T-cell (primary cell): Measurements from ENCODE around the gene MPO. TPM values are rescaled to one million over a fixed set of nuclear protein-coding genes. Genes with fewer than 3 reads are reported as not detected.
A peak's percentile ranks its signal among the peaks of the same experiment; 100 is the strongest.

Source experiments
- ATAC-seq, 4 experiments: fragments of 200-7000 bp in 3 of 4; fragments of 150-1000 bp in 1 of 4; cut with Tn5 transposase; replicated peaks in 1 of 4; 1 replicate in 3 of 4; 2 replicates in 1 of 4; pipeline ENCODE4 v1.10.0; 2021; ENCODE audit warnings: moderate library complexity in 3 of 4, mild to moderate bottlenecking in 2 of 4, moderate number of reproducible peaks in 1 of 4
- CTCF ChIA-PET, 2 donors: fragments of 300-600 bp; sonication (Branson Sonifier 250); formaldehyde crosslinking; loops; one replicate each; lab custom pipeline; 2022; ENCODE audit warnings: antibody characterized with exemption in 2 of 2; lab: Charles Lee
- POLR2A ChIA-PET, 2 donors: fragments of 300-600 bp; sonication (Branson Sonifier 250); formaldehyde crosslinking; loops; one replicate each; lab custom pipeline; 2022; ENCODE audit warnings: antibody characterized with exemption in 2 of 2; lab: Charles Lee
- DNase-seq, 35 experiments: peaks; one replicate each; pipeline versions ENCODE4 v3.0.0 to v3.0.0-alpha.2; 2013 to 2023
- H3K27ac ChIP-seq: one replicate; pipeline ENCODE4 v1.5.1; 2013; ENCODE audit warnings: low read length
- H3K27me3 ChIP-seq, 2 experiments: replicated peaks in 1 of 2; 1 replicate in 1 of 2; 2 replicates in 1 of 2; pipeline versions ENCODE4 v1.6.1 to v1.7.0; 2013; ENCODE audit warnings: low read length in 1 of 2, mixed read lengths in 1 of 2; ENCODE audit not compliant: control insufficient read depth in 2 of 2, insufficient read depth in 2 of 2; ENCODE audit errors: extremely low read depth in 1 of 2
- H3K36me3 ChIP-seq, 2 donors: 1 replicate in 1 of 2; 2 replicates in 1 of 2; pipeline versions ENCODE4 v1.6.1 to v1.7.0; 2013; ENCODE audit warnings: low read length in 1 of 2; ENCODE audit not compliant: control insufficient read depth in 2 of 2, insufficient read depth in 1 of 2; ENCODE audit errors: extremely low read depth in 1 of 2
- H3K4me1 ChIP-seq, 2 experiments: 1 replicate in 1 of 2; 2 replicates in 1 of 2; pipeline versions ENCODE4 v1.6.1 to v1.7.0; 2013; ENCODE audit warnings: low read length in 2 of 2, mixed read lengths in 1 of 2; ENCODE audit not compliant: insufficient read depth in 2 of 2, control insufficient read depth in 1 of 2; ENCODE audit errors: extremely low read depth in 1 of 2
- H3K4me3 ChIP-seq, 2 donors: 1 replicate in 1 of 2; 2 replicates in 1 of 2; pipeline versions ENCODE4 v1.5.1 to v1.7.0; 2013; ENCODE audit warnings: mild to moderate bottlenecking in 2 of 2, low read length in 1 of 2, moderate library complexity in 1 of 2; ENCODE audit not compliant: control insufficient read depth in 1 of 2; ENCODE audit errors: extremely low read depth in 1 of 2
- H3K9me3 ChIP-seq: 2 replicates; pipeline ENCODE4 v1.7.0; 2013
- H3K27ac Mint-ChIP-seq, 2 donors: one replicate each; pipeline ENCODE4 v1.8.0; 2020 to 2021; ENCODE audit warnings: mild to moderate bottlenecking in 2 of 2, mixed read lengths in 2 of 2
- H3K27me3 Mint-ChIP-seq, 2 donors: one replicate each; pipeline ENCODE4 v1.8.0; 2021 to 2022; ENCODE audit warnings: mixed read lengths in 2 of 2
- H3K36me3 Mint-ChIP-seq: one replicate; pipeline ENCODE4 v1.8.0; 2021; ENCODE audit warnings: mixed read lengths
- H3K4me1 Mint-ChIP-seq, 3 donors: one replicate each; pipeline ENCODE4 v1.8.0; 2020 to 2022; ENCODE audit warnings: mixed read lengths in 3 of 3, mild to moderate bottlenecking in 1 of 3
- H3K4me3 Mint-ChIP-seq, 3 donors: one replicate each; pipeline ENCODE4 v1.8.0; 2020 to 2022; ENCODE audit warnings: mild to moderate bottlenecking in 3 of 3, mixed read lengths in 3 of 3, moderate library complexity in 3 of 3
- H3K9me3 Mint-ChIP-seq, 3 donors: one replicate each; pipeline ENCODE4 v1.8.0; 2020 to 2022; ENCODE audit warnings: mixed read lengths in 3 of 3
- WGBS: methylation state at CpG from one replicate; pipeline ENCODE4 v1.1.5; 2013; ENCODE audit warnings: missing lambda C conversion rate; ENCODE audit not compliant: insufficient coverage; 5-methylcytosine and 5-hydroxymethylcytosine counted together
- total RNA-seq, 35 experiments: library from RNA in 6 of 35; stranded (reverse) in 6 of 35; fragments of 120-200 nt in 1 of 35; gene quantifications; one replicate each; pipeline versions ENCODE4 v1.2.1 to v1.2.4 and lab custom pipeline; 2013 to 2026

Gene MPO
- total RNA-seq, 5 donors from 2014 or later (not counting 1 experiment from before 2014, with no cell fraction given) = 0.32 to 1.9 (median 1.1) TPM

GRCh38 chr17:58320163-58320558 lies 39.4 kb upstream of the MPO start:
- peaks cover 3 to 34% of the 10 kb centered on the region in 2 donors for H3K36me3 ChIP-seq
- Mint-ChIP-seq H3K9me3 (no peaks in the 10 kb centered on the region), H3K4me3 (no peak overlapping the region), H3K27me3 (no peaks in the 10 kb centered on the region), H3K4me1 (peaks cover 17 to 25% (median 18%) of the 10 kb centered on the region in 3 donors), H3K36me3 (peaks cover 14% of the 10 kb centered on the region), H3K27ac (peak overlapping the region in 1 of 2 donors; percentile 48)
- ATAC-seq (no peak), DNase-seq (no peak)
- peaks cover 0 to 2% of the 10 kb centered on the region in 2 experiments for H3K27me3 ChIP-seq
- H3K9me3 ChIP-seq = no peaks in the 10 kb centered on the region
- no peak overlapping the region for H3K27ac ChIP-seq
- POLR2A ChIA-PET = no interaction called here
- no peak overlapping the region for H3K4me3 ChIP-seq
- 100% methylated on average over 3 of the region's 7 CpGs for WGBS
- H3K4me1 ChIP-seq = peaks cover 3 to 41% of the 10 kb centered on the region in 2 experiments
- CTCF ChIA-PET = no interaction called here

GRCh38 chr17:58319173-58320162 lies 38.7 kb upstream of the MPO start:
- Mint-ChIP-seq H3K4me1 (peaks cover 15 to 21% (median 15%) of the 10 kb centered on the region in 3 donors), H3K36me3 (peaks cover 14% of the 10 kb centered on the region), H3K9me3 (no peaks in the 10 kb centered on the region), H3K27me3 (no peaks in the 10 kb centered on the region), H3K4me3 (no peak overlapping the region), H3K27ac (peak overlapping the region; percentile 48 to 52)
- POLR2A ChIA-PET = interaction anchor here in 1 of 2 donors (2.4 kb wide), 1 partner anchor 25 kb away, joined by 25 read pairs; no protein-coding TSS in a partner anchor
- Histone ChIP-seq H3K9me3 (no peaks in the 10 kb centered on the region), H3K27ac (no peak overlapping the region), H3K36me3 (peaks cover 1 to 35% of the 10 kb centered on the region in 2 donors), H3K4me3 (no peak overlapping the region), H3K4me1 (peaks cover 3 to 34% of the 10 kb centered on the region in 2 experiments), H3K27me3 (peaks cover 0 to 2% of the 10 kb centered on the region in 2 experiments)
- DNase-seq (peak in 1 of 35 experiments; percentile 20), ATAC-seq (no peak)
- 95% methylated on average over 16 of the region's 25 CpGs for WGBS
- CTCF ChIA-PET = interaction anchor here (1.1 to 7.8 kb wide), 3 partner anchors 24 to 688 kb away, joined by 3 to 191 read pairs (median 57); partner anchors contain the start of gene RNF43 (in 1 of the 2)

- no peaks in the 10 kb centered on the region for H3K9me3 Mint-ChIP-seq
- ATAC-seq (no peak), DNase-seq (no peak)
- H3K27ac Mint-ChIP-seq = peak overlapping the region; percentile 55 to 58
- CTCF ChIA-PET = interaction anchor here (1.0 to 7.8 kb wide), 10 partner anchors 8 to 688 kb away, joined by 3 to 191 read pairs (median 16); partner anchors contain the start of genes RNF43 (in 2 of the 2), MTMR4 (in 1 of the 2) and SUPT4H1 (in 1 of the 2)
- H3K4me3 Mint-ChIP-seq = no peak overlapping the region
- Histone ChIP-seq H3K9me3 (no peaks in the 10 kb centered on the region), H3K4me3 (no peak overlapping the region), H3K27me3 (no peaks in the 10 kb centered on the region), H3K4me1 (peaks cover 3 to 28% of the 10 kb centered on the region in 2 experiments), H3K27ac (no peak overlapping the region), H3K36me3 (peaks cover 0 to 35% of the 10 kb centered on the region in 2 donors)
- no peaks in the 10 kb centered on the region for H3K27me3 Mint-ChIP-seq
- H3K36me3 Mint-ChIP-seq = peaks cover 14% of the 10 kb centered on the region
- H3K4me1 Mint-ChIP-seq = peaks cover 15 to 20% (median 15%) of the 10 kb centered on the region in 3 donors
- POLR2A ChIA-PET = interaction anchor here in 1 of 2 donors (2.4 kb wide), 1 partner anchor 26 kb away, joined by 25 read pairs; no protein-coding TSS in a partner anchor
- 100% methylated on average over 5 of the region's 7 CpGs for WGBS
Measured at GRCh38 chr17:58318627-58319172, 38.0 kb upstream of the MPO start.

- Mint-ChIP-seq H3K27ac (peak overlapping the region; percentile 55 to 58), H3K9me3 (no peaks in the 10 kb centered on the region), H3K4me1 (peaks cover 12 to 20% (median 15%) of the 10 kb centered on the region in 3 donors), H3K4me3 (no peak overlapping the region), H3K36me3 (peaks cover 14% of the 10 kb centered on the region), H3K27me3 (no peaks in the 10 kb centered on the region)
- DNase-seq = peak in 1 of 35 experiments; percentile 22
- Histone ChIP-seq H3K9me3 (no peaks in the 10 kb centered on the region), H3K27ac (peak overlapping the region; percentile 73), H3K36me3 (peaks cover 0 to 35% of the 10 kb centered on the region in 2 donors), H3K27me3 (no peaks in the 10 kb centered on the region), H3K4me3 (no peak overlapping the region), H3K4me1 (peaks cover 3 to 26% of the 10 kb centered on the region in 2 experiments)
- POLR2A ChIA-PET = interaction anchor here (0.8 to 2.4 kb wide), 8 partner anchors 10 to 33 kb away, joined by 3 to 25 read pairs (median 4); partner anchors contain the start of genes SUPT4H1 (in 1 of the 2) and TSPOAP1 (in 1 of the 2)
- CTCF ChIA-PET = interaction anchor here (0.6 to 7.8 kb wide), 37 partner anchors 9 to 1006 kb away, joined by 3 to 191 read pairs (median 5); partner anchors contain the start of genes RNF43 (in 2 of the 2), SUPT4H1 (in 2 of the 2), HSF5 (in 1 of the 2) and MTMR4 (in 1 of the 2)
- WGBS = 98% methylated on average over 8 of the region's 9 CpGs
- ATAC-seq = no peak
Measured at GRCh38 chr17:58318065-58318481, 37.3 kb upstream of the MPO start.

- no peaks in the 10 kb centered on the region for H3K9me3 ChIP-seq
- peak overlapping the region in 1 of 3 donors; percentile 17 for H3K4me3 Mint-ChIP-seq
- H3K4me1 Mint-ChIP-seq = peaks cover 12 to 20% (median 15%) of the 10 kb centered on the region in 3 donors
- no peak overlapping the region for H3K4me3 ChIP-seq
- peak overlapping the region; percentile 73 for H3K27ac ChIP-seq
- no peaks in the 10 kb centered on the region for H3K27me3 Mint-ChIP-seq
- ATAC-seq (peak; percentile 88 to 93 (median 92)), DNase-seq (peak; percentile 48 to 88 (median 68))
- H3K36me3 ChIP-seq = peaks cover 0 to 32% of the 10 kb centered on the region in 2 donors
- peak overlapping the region; percentile 93 to 95 for H3K27ac Mint-ChIP-seq
- H3K9me3 Mint-ChIP-seq = no peaks in the 10 kb centered on the region
- H3K4me1 ChIP-seq = peaks cover 3 to 22% of the 10 kb centered on the region in 2 experiments
- ChIA-PET CTCF (interaction anchor here (0.6 to 7.8 kb wide), 42 partner anchors 9 to 1747 kb away, joined by 3 to 191 read pairs (median 5); partner anchors contain the start of genes RNF43 (in 2 of the 2), SUPT4H1 (in 2 of the 2), HSF5 (in 1 of the 2) and MTMR4 (in 1 of the 2)), POLR2A (interaction anchor here (0.5 to 2.4 kb wide), 11 partner anchors 10 to 212 kb away, joined by 3 to 25 read pairs (median 3); partner anchors contain the start of genes SUPT4H1 (in 1 of the 2) and TSPOAP1 (in 1 of the 2))
- H3K36me3 Mint-ChIP-seq = peaks cover 17% of the 10 kb centered on the region
- 7% methylated on average over 1 of the region's 5 CpGs for WGBS
- H3K27me3 ChIP-seq = no peaks in the 10 kb centered on the region
Measured at GRCh38 chr17:58317421-58318064, 36.8 kb upstream of the MPO start.
